Prostate gland (tissue), 2 donors: Measurements from ENCODE around the gene C17orf100.
"Not testable (repeated sequence)": the region's sequence is repeated elsewhere in the genome, so short reads cannot be mapped to it uniquely, and the experiment has no call there.

Experiments
- CTCF ChIP-seq, 4 experiments: fragments of 200-600 bp in 2 of 4; fragments of 450-650 bp in 2 of 4; sonication (generic) in 2 of 4; IDR thresholded peaks; 1 replicate in 3 of 4; 2 replicates in 1 of 4; pipeline ENCODE4 v1.5.1; 2016 to 2019; ENCODE audit warnings: antibody characterized with exemption in 4 of 4, mild to moderate bottlenecking in 2 of 4, moderate library complexity in 2 of 4
- POLR2A ChIP-seq: fragments of 450-650 bp; IDR thresholded peaks from one replicate; pipeline ENCODE4 v1.6.1; 2016; ENCODE audit warnings: antibody characterized with exemption, mild to moderate bottlenecking
- POLR2AphosphoS5 ChIP-seq: sonication (generic); formaldehyde crosslinking; IDR thresholded peaks from one replicate; pipeline ENCODE4 v1.6.1; 2017; ENCODE audit warnings: antibody characterized with exemption

GRCh38 chr17:6663200-6663599 lies 11.6 kb downstream of the C17orf100 start:
- not testable (repeated sequence) for TF ChIP-seq CTCF (IDR thresholded peaks at IDR 0.05); POLR2A; POLR2AphosphoS5
